NCI-H1694 (cell line): ENCODE measurements around the gene MACROD2.
"Not testable (repeated sequence)": the region's sequence is repeated elsewhere in the genome, so short reads cannot be mapped to it uniquely, and the experiment has no call there.

Experiments used
- DNase-seq: peaks from one replicate; lab custom pipeline; 2025; lab: John Stamatoyannopoulos, UW

The MACROD2 gene

DNA sequence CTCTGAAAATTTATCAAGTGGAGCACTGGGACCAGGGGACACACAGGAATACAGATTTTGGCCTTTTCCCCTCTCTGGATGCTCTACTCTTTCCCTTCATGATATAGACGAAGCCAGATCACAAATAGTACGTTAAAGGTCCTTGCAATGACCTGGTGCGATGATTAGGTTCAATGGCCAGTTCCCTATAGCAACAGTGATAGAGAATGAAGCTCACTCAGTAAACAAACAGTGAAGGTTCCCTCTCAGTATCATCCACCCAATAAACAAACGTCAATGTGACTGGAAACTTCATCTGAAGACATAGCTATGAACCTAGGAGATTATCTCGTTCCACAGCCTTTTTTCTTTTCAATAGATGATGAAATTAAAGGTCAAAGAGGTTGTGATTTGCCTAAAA lies 1981.7 kb downstream of the MACROD2 start:
- no peak for DNase-seq

- no peak for DNase-seq
These were observed 1982.4 kb downstream of the MACROD2 start for GRCh38 chr20:15977758-15978157.

GRCh38 chr20:15985494-15986368 lies 1990.4 kb downstream of the MACROD2 start:
- not testable (repeated sequence) for DNase-seq

DNA sequence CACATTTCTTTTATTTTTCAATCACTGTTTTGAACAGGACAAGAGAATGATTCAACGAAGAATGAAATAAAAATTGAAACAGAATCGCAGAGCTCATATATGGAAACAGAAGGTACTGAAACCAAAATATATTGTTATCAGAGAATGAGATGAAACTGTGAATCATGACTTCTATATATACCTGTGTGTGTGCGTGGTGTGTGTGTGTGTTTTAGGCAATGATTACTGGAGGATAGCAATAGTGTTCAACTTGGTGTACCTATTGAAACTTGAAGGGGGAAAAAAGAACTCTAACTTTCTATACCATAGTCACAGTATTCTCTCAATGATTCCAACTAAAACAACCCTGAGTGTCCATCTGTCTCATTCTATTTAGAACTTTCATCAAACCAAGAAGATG lies 1991.4 kb downstream of the MACROD2 start:
- no peak for DNase-seq

DNA sequence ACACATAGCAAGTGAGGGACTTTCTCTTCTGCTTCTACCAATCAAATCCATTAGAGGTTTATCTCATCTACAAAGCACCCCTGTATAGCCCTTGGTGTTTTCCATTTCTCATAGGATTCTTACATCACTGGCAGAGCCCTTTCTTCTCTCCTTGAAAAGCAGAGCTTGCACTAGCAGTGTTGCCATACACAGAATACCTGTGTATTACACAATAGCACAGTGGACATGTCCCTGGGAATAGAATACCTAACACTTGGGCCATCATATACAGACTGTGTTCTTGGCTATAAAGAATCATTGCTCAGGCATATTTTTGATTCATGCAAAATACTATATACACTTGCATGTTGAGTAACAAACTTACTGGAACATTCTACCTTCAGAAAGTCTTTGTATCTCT lies 1996.0 kb downstream of the MACROD2 start:
- no peak for DNase-seq

- DNase-seq: no peak
These were observed 1997.2 kb downstream of the MACROD2 start for GRCh38 chr20:15992564-15992963.

DNA sequence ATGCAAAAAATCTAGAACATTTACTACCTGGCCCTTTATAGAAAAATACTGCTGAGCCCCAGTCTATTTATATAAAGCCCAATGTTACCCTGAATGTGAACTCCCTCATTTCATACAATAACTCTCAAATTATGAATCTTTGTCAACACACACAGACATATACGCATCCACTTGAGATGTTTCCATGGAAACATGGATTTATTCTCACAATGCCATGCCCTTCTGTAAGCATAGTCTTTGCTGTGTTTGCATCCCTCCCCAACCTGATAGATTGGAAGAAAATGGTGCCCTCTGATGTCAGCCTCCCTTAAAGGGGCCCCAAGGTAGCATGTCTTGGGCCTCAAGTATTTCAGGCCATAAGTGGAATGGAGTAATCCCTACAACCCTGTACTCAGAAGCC lies 2004.8 kb downstream of the MACROD2 start:
- no peak for DNase-seq

- DNase-seq: no peak
These were observed 2006.0 kb downstream of the MACROD2 start for GRCh38 chr20:16001286-16001685.

- no peak for DNase-seq
These were observed 2008.0 kb downstream of the MACROD2 start for GRCh38 chr20:16003310-16003709.

GRCh38 chr20:16004108-16004854 lies 2009.0 kb downstream of the MACROD2 start:
- DNase-seq: no peak

DNA sequence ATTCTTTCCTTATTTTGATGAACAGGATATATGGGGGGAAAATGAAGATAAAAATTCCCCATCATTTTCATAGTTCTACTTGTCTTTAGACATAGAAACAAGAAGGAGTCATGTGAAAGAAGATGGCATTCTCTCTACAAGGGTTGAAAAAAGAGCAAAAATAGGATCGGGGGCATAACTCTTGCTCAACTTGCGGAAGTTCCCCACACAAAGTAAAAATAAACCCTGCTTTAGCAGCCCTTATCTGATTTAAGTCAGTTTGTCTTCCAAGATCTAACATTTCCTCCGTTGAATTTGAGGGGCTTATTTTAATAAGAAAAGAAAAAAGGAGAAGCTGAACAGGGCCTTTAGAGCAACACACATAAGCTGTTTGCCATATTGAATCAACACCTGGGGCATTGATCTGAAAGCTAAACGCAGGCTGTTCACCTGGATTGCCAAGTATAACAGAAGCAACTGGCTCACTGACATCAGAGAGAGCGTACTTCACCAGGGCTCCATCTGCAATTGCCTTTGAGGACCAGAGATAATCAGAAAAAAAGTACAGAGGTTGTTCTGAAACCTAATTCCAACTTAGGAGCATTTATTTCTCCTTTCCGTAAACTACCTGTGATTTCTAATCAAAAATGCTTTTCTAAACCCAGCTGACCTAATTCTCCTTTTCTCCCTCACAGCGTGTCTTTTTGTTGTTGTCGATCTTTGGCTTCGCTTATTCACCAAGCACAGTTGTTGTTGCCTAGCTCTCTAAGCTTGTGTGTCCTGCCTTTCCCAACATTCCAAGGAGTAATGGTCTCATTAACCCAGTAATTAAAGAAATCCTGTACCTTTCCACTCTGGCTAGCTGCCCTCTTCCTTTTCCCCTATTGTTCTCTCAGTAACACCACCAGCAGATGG lies 2010.0 kb downstream of the MACROD2 start:
- DNase-seq: no peak

- no peak for DNase-seq
These were observed 2010.7 kb downstream of the MACROD2 start for GRCh38 chr20:16005915-16006493.

GRCh38 chr20:16007164-16007563 lies 2011.8 kb downstream of the MACROD2 start:
- DNase-seq: no peak

DNA sequence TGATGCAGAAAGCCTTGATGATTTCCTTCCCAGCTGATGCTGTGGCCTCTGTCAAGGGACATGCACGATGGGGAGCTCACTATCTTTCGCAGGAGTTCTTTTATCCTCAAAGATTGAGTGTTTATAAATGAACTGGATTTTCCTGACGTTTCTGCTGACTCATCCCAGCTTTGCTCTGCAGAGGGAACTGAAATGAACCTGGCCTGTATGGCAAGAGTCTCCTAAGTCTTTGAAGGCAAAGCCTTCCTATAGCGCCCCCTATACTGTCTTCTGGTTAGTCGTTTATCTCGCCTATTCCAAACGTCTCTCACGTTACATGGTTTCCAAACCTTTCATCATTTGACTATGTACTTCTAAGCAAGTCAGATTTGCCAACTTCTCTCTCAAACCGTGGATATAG lies 2012.6 kb downstream of the MACROD2 start:
- no peak for DNase-seq

- no peak for DNase-seq
These were observed 2015.7 kb downstream of the MACROD2 start for GRCh38 chr20:16011056-16011455.

DNA sequence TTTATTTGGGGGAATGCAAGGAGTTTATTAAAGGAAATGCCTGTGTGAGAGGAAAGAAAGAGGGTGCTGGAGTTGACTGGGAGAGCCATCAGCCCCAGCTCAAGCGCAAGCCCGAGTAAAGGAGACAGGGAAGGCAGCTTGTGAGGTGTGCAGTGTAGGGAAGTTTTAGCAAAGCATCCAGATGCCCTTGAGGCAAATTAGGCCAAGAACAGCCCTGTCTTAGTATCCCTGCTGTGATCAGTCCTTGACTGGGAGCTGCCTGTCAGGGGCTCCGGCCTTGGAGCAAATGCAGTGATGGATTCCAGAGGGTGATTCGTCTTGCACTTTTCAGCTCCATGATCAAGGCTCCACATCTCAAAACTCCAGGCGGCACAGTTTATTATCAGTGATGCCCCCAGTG lies 2016.2 kb downstream of the MACROD2 start:
- no peak for DNase-seq

GRCh38 chr20:16012934-16013333 lies 2017.6 kb downstream of the MACROD2 start:
- not testable (repeated sequence) for DNase-seq

DNA sequence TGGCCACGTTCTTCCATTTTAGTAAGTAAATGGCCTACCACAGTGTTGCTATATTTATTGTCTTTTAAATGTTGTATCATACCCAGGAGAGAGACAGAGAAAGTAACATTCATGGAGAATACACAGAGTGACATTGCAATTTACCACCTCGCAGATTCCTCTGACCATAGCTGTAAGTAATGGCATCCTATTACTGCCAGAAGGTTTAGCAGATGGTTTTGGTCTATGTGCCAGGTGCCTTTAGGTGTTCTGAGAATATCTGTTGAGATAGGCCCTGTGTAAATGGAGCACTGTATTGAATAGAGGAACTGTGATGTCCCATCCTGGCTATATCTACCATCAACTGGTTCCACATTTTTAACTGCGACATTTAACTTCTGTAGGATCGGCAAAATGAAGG lies 2018.3 kb downstream of the MACROD2 start:
- DNase-seq: no peak

DNA sequence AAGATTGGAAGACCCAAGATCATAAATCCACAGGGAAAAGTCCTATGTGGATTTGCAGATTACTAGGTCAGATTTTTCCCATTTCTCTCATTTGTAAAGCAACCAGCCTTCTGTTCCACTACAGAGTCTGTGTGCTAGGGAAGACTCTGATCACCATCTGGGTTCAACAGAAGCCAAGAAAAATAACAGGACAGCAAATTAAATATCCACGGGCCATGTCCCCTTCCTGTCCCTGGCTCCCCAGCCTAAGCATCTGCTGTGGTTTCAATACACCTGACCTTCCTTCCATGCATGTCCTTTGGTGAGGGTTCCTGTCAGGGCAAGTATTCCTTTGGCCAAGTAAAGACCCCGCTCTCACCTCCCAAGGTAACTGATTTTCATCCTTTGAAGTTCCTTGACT lies 2019.1 kb downstream of the MACROD2 start:
- DNase-seq: no peak

GRCh38 chr20:16017656-16018055 lies 2022.3 kb downstream of the MACROD2 start:
- DNase-seq: no peak

GRCh38 chr20:16018881-16019280 lies 2023.6 kb downstream of the MACROD2 start:
- no peak for DNase-seq

GRCh38 chr20:16020971-16021370 lies 2025.7 kb downstream of the MACROD2 start:
- DNase-seq: no peak
